K562 (cell line): ENCODE data around the gene NFATC3. TPM values are rescaled to one million over a fixed set of nuclear protein-coding genes. Genes with fewer than 3 reads are reported as not detected.

ENCODE experiments used
- ATAC-seq: fragments of 200-7000 bp; cut with Tn5 transposase; 3 replicates; pipeline ENCODE4 v1.9.1; 2020; ENCODE audit warnings: moderate library complexity
- BruUV-seq: library from RNA; stranded (reverse); fragments of 400-500 nt; replicated peaks from 2 replicates; lab custom pipeline; 2021; lab: Mats Ljungman, UMichigan
- CTCF ChIA-PET: fragments of 300-600 bp; formaldehyde crosslinking; extraction: SDS; loops from one replicate; lab custom pipeline; 2021; ENCODE audit warnings: low intra/inter-chr PET ratio; lab: Yijun Ruan, JAX
- POLR2A ChIA-PET: fragments of 300-600, 350-650 bp; sonication (Branson Sonifier 250); formaldehyde crosslinking; extraction: SDS; loops from one replicate; lab custom pipeline; 2021; ENCODE audit warnings: antibody characterized with exemption, inconsistent platforms; lab: Yijun Ruan, JAX
- DNase-seq, 4 experiments: peaks; one replicate each; pipeline versions ENCODE4 v3.0.0 to v3.0.0-alpha.2; 2011 to 2018; ENCODE audit warnings: low spot score in 3 of 4, mixed read lengths in 3 of 4; ENCODE audit errors: extremely low read depth in 1 of 4
- FAIRE-seq: peaks from 2 replicates; lab custom pipeline; 2011; peaks lifted over from hg19 to GRCh38; lab: Jason Lieb, UNC
- H2AFZ ChIP-seq: 2 replicates; pipeline ENCODE4 v1.6.0; 2011; ENCODE audit warnings: low read depth, low read length, control low read depth, inconsistent platforms
- H3K27ac ChIP-seq: fragments of 200-600 bp; 3 replicates; pipeline ENCODE4 v1.8.0; 2011; ENCODE audit warnings: low read depth, mild to moderate bottlenecking, control low read depth, inconsistent platforms, low read length, moderate library complexity, mixed read lengths; ENCODE audit errors: extremely low read depth
- H3K27me3 ChIP-seq, 2 experiments: fragments of 300-600 bp in 1 of 2; 2 replicates in 1 of 2; 3 replicates in 1 of 2; pipeline versions ENCODE4 v1.6.0 to v1.8.0; 2011; ENCODE audit warnings: inconsistent platforms in 2 of 2, low read length in 2 of 2, mild to moderate bottlenecking in 1 of 2, mixed read lengths in 1 of 2, moderate library complexity in 1 of 2; ENCODE audit not compliant: control insufficient read depth in 2 of 2, insufficient read depth in 2 of 2
- H3K36me3 ChIP-seq: fragments of 300-600 bp; 3 replicates; pipeline ENCODE4 v1.8.0; 2011; ENCODE audit warnings: mild to moderate bottlenecking, low read length, inconsistent platforms; ENCODE audit not compliant: control insufficient read depth, insufficient read depth
- H3K4me1 ChIP-seq, 2 experiments: fragments of 200-600 bp in 1 of 2; replicated peaks in 1 of 2; 2 replicates in 1 of 2; 3 replicates in 1 of 2; pipeline versions ENCODE4 v1.5.1 to v1.8.0; 2011; ENCODE audit warnings: inconsistent platforms in 2 of 2, low read length in 2 of 2, mild to moderate bottlenecking in 1 of 2, mixed read lengths in 1 of 2, moderate library complexity in 1 of 2; ENCODE audit not compliant: control insufficient read depth in 2 of 2, insufficient read depth in 2 of 2
- H3K4me2 ChIP-seq: 2 replicates; pipeline ENCODE4 v1.6.1; 2011; ENCODE audit warnings: low read length, control low read depth, inconsistent platforms, mixed read lengths; ENCODE audit not compliant: insufficient read depth
- H3K4me3 ChIP-seq: fragments of 200-600 bp; sonication (generic), shearing (Covaris generic); 2 replicates; pipeline ENCODE4 v1.5.1; 2016; ENCODE audit warnings: control low read depth, inconsistent platforms
- H3K79me2 ChIP-seq: fragments of 200-600 bp; 3 replicates; pipeline ENCODE4 v1.8.0; 2011; ENCODE audit warnings: low read length, inconsistent platforms; ENCODE audit not compliant: control insufficient read depth, insufficient read depth
- H3K9ac ChIP-seq, 2 experiments: 2 replicates each; pipeline versions ENCODE4 v1.6.0 to v1.6.1; 2011; ENCODE audit warnings: low read depth in 2 of 2, low read length in 2 of 2, control low read depth in 1 of 2, inconsistent platforms in 1 of 2, mild to moderate bottlenecking in 1 of 2, mixed read lengths in 1 of 2; ENCODE audit not compliant: insufficient read depth in 1 of 2
- H3K9me1 ChIP-seq: one replicate; pipeline ENCODE4 v1.6.0; 2011; ENCODE audit warnings: inconsistent platforms, mild to moderate bottlenecking, low read length, moderate library complexity; ENCODE audit not compliant: control insufficient read depth, insufficient read depth
- H3K9me3 ChIP-seq: replicated peaks from 2 replicates; pipeline ENCODE4 v1.5.1; 2011; ENCODE audit warnings: low read depth, low read length, inconsistent platforms; ENCODE audit not compliant: control insufficient read depth, insufficient read depth
- H4K20me1 ChIP-seq: replicated peaks from 2 replicates; pipeline ENCODE4 v1.6.1; 2011; ENCODE audit warnings: low read length, inconsistent platforms, mixed read lengths; ENCODE audit not compliant: control insufficient read depth, insufficient read depth
- MCM3 ChIP-seq: fragments of 450-650 bp; IDR thresholded peaks from 2 replicates; pipeline ENCODE4 v1.6.1; 2016
- MTA2 ChIP-seq: fragments of 450-650 bp; IDR thresholded peaks from 2 replicates; pipeline ENCODE4 v1.6.1; 2016; ENCODE audit warnings: low read depth
- RBBP5 ChIP-seq: fragments of 200-600 bp; sonication (generic); IDR thresholded peaks from 2 replicates; pipeline ENCODE4 v1.6.1; 2012; ENCODE audit warnings: borderline replicate concordance, mild to moderate bottlenecking, low read length, control low read depth, inconsistent platforms; ENCODE audit not compliant: insufficient read depth, poor library complexity, severe bottlenecking
- ZNF121 ChIP-seq: sonication (generic); formaldehyde crosslinking; conservative IDR thresholded peaks from 2 replicates; pipeline ENCODE4 v1.8.0; 2022; ENCODE audit warnings: missing genetic modification reagents
- WGBS: fragments of 100-300 bp; shearing (Covaris generic); methylation state at CpG from one replicate; pipeline ENCODE4 v1.1.6; 2016; ENCODE audit warnings: low coverage, mixed read lengths; ENCODE audit not compliant: insufficient coverage; ENCODE audit errors: missing lambda C conversion rate; 5-methylcytosine and 5-hydroxymethylcytosine counted together
- in situ Hi-C: fragments of 300-500 bp; cut with MboI; formaldehyde crosslinking; loops from 4 replicates; pipeline ENCODE4 v1.15.0; 2018; ENCODE audit warnings: inconsistent platforms, mixed read lengths
- intact Hi-C: fragments of 100-400 bp; cut with micrococcal nuclease; formaldehyde crosslinking; loops from 2 replicates; pipeline ENCODE4 v1.14.2; 2022
- polyA plus RNA-seq, 8 experiments: library from polyadenylated mRNA; depleted of rRNA in 4 of 8; stranded (reverse) in 5 of 8; unstranded in 3 of 8; fragments of >200 nt; fragmentation: Nextera tagmentation in 2 of 8; fragmentation: Illumina TruSeq in 1 of 8; extraction: Ambion mirVana in 2 of 8; extraction: Trizol in 1 of 8; gene quantifications; 2 replicates each; pipeline versions ENCODE4 v1.2.1 to v1.2.3, GENCODE V29; 2011 to 2014; ENCODE audit warnings: inconsistent platforms in 1 of 8, missing spikeins in 1 of 8
- total RNA-seq, 7 experiments: library from RNA; depleted of rRNA in 6 of 7; stranded (reverse); fragments of >200 nt in 6 of 7; fragmentation: Illumina TruSeq in 2 of 7; extraction: Trizol in 2 of 7; gene quantifications; 2 replicates each; pipeline versions ENCODE4 v1.2.1 to v1.2.3, GENCODE V29; 2011 to 2021; ENCODE audit warnings: low replicate concordance in 1 of 7

The NFATC3 gene
- total and polyA plus RNA-seq, 9 of the 15 experiments (the other 6 are each of a cell fraction or from before 2014, with no cell fraction given): 15.7 to 98.4 (median 59.4) TPM

- POLR2A ChIA-PET: no interaction called here
- H3K4me2 ChIP-seq: no peak overlapping the region
- intact Hi-C loops: no loop called here
- peaks cover 5% of the 10 kb centered on the region; the same call in 2 of the 3 replicates for H3K79me2 ChIP-seq
- no peak for TF ChIP-seq MCM3
- no peak for TF ChIP-seq RBBP5
- TF ChIP-seq, all 486 proteins: peak for 0
- BruUV-seq: no TSS peak
- peaks cover 8% of the 10 kb centered on the region for H3K9me1 ChIP-seq
- no peak overlapping the region for H2AFZ ChIP-seq
- H3K9ac ChIP-seq: no peak overlapping the region
- no peak for FAIRE-seq
- H3K9me3 ChIP-seq: peaks cover 3% of the 10 kb centered on the region; the same call in 1 of the 2 replicates
- ATAC-seq: no peak
- 79% methylated on average over 6 of the region's 7 CpGs for WGBS
- peaks cover 6% of the 10 kb centered on the region; the same call in 1 of the 2 replicates for H4K20me1 ChIP-seq
- no peak for DNase-seq
- H3K27ac ChIP-seq: no peak overlapping the region
- CTCF ChIA-PET: no interaction called here
- H3K4me1 ChIP-seq: peaks cover 20 to 37% of the 10 kb centered on the region in 2 experiments
- in situ Hi-C loops: loop anchor here (10.0 kb wide), 1 partner anchor 717 kb away; the partner anchor contains the start of gene RIPOR1
- H3K27me3 ChIP-seq: no peaks in the 10 kb centered on the region
- H3K4me3 ChIP-seq: no peak overlapping the region
- no peaks in the 10 kb centered on the region for H3K36me3 ChIP-seq
Measured at GRCh38 chr16:68242085-68242484, 156.9 kb downstream of the NFATC3 start.

GRCh38 chr16:68242926-68243858, 158.0 kb downstream of the NFATC3 start:
- DNase-seq (no peak), FAIRE-seq (no peak), ATAC-seq (no peak)
- no peak overlapping the region for H3K27ac ChIP-seq
- peaks cover 8% of the 10 kb centered on the region for H3K9me1 ChIP-seq
- H3K4me3 ChIP-seq: no peak overlapping the region
- TF ChIP-seq ZNF121 (CRISPR knock-in tag) (peak; percentile 39; the same call in 1 of the 2 replicates), MTA2 (no peak)
- in situ Hi-C loops: loop anchor here (10.0 kb wide), 1 partner anchor 718 kb away; the partner anchor contains the start of gene RIPOR1
- WGBS: 45% methylated on average over 8 of the region's 9 CpGs
- no peak overlapping the region for H3K4me2 ChIP-seq
- BruUV-seq: no TSS peak
- H3K79me2 ChIP-seq: peaks cover 5% of the 10 kb centered on the region; the same call in 2 of the 3 replicates
- H3K9me3 ChIP-seq: peaks cover 2% of the 10 kb centered on the region; the same call in 1 of the 2 replicates
- no peak overlapping the region for H3K9ac ChIP-seq
- H3K4me1 ChIP-seq: peaks cover 26 to 35% of the 10 kb centered on the region in 2 experiments
- ChIA-PET CTCF (no interaction called here), POLR2A (no interaction called here)
- H3K27me3 ChIP-seq: no peaks in the 10 kb centered on the region
- H2AFZ ChIP-seq: no peak overlapping the region
- H4K20me1 ChIP-seq: peaks cover 6% of the 10 kb centered on the region; the same call in 1 of the 2 replicates
- intact Hi-C loops: no loop called here
- H3K36me3 ChIP-seq: no peaks in the 10 kb centered on the region
